NCI-H2227 (cell line): ENCODE results near the gene SLCO3A1.

Source experiments
- DNase-seq: peaks from one replicate; lab custom pipeline; 2025; ENCODE audit not compliant: unreplicated experiment; lab: John Stamatoyannopoulos, UW

SLCO3A1 gene

GRCh38 chr15:91881569-91882297 is 28.2 kb downstream of the SLCO3A1 start:
- no peak for DNase-seq

- DNase-seq: no peak
Measured at GRCh38 chr15:91882858-91883586, 29.5 kb downstream of the SLCO3A1 start.

GRCh38 chr15:91884606-91885005 is 31.1 kb downstream of the SLCO3A1 start:
- DNase-seq: no peak

- no peak for DNase-seq
Measured at GRCh38 chr15:91885054-91885453, 31.5 kb downstream of the SLCO3A1 start.

GRCh38 chr15:91885714-91886270 is 32.3 kb downstream of the SLCO3A1 start:
- DNase-seq: no peak

GRCh38 chr15:91886878-91887277 is 33.4 kb downstream of the SLCO3A1 start:
- DNase-seq: no peak

GRCh38 chr15:91887321-91887720 is 33.8 kb downstream of the SLCO3A1 start:
- no peak for DNase-seq

GRCh38 chr15:91887921-91888373 is 34.4 kb downstream of the SLCO3A1 start:
- no peak for DNase-seq

GRCh38 chr15:91889111-91889815 is 35.8 kb downstream of the SLCO3A1 start:
- no peak for DNase-seq

- DNase-seq: no peak
Measured at GRCh38 chr15:91890614-91891013, 37.1 kb downstream of the SLCO3A1 start.

GRCh38 chr15:91891101-91891500 is 37.6 kb downstream of the SLCO3A1 start:
- DNase-seq: no peak

GRCh38 chr15:91891788-91892345 is 38.4 kb downstream of the SLCO3A1 start:
- no peak for DNase-seq

- DNase-seq: no peak
Measured at GRCh38 chr15:91892436-91892835, 38.9 kb downstream of the SLCO3A1 start.

- DNase-seq: no peak
Measured at GRCh38 chr15:91894606-91895005, 41.1 kb downstream of the SLCO3A1 start.

GRCh38 chr15:91895051-91895450 is 41.5 kb downstream of the SLCO3A1 start:
- no peak for DNase-seq

- DNase-seq: no peak
Measured at GRCh38 chr15:91896341-91897055, 43.0 kb downstream of the SLCO3A1 start.

GRCh38 chr15:91897585-91898372 is 44.3 kb downstream of the SLCO3A1 start:
- DNase-seq: peak; percentile 6

GRCh38 chr15:91898843-91899242 is 45.3 kb downstream of the SLCO3A1 start:
- no peak for DNase-seq

- DNase-seq: no peak
Measured at GRCh38 chr15:91904942-91905341, 51.4 kb downstream of the SLCO3A1 start.

GRCh38 chr15:91908391-91908790 is 54.9 kb downstream of the SLCO3A1 start:
- no peak for DNase-seq
